NCI-H2196 treated with DMSO at 0.1 percent for 48 hours (cell line): ENCODE measurements around the gene TNK1.
"Not testable (repeated sequence)": the region's sequence is repeated elsewhere in the genome, so short reads cannot be mapped to it uniquely, and the experiment has no call there.

Experiments used
- DNase-seq: peaks from one replicate; lab custom pipeline; 2025; ENCODE audit not compliant: unreplicated experiment; lab: John Stamatoyannopoulos, UW

The TNK1 gene

GRCh38 chr17:7355053-7355452, 25.8 kb upstream of the TNK1 start, which contains the start of gene TMEM95:
Gene TMEM95 (plus strand): TSS chr17:7355156. CDS start chr17:7355205, 49 bp downstream.
- DNase-seq: no peak

GRCh38 chr17:7355573-7355972, 25.3 kb upstream of the TNK1 start:
- no peak for DNase-seq

GRCh38 chr17:7356072-7356549, 24.8 kb upstream of the TNK1 start:
- peak; percentile 48 for DNase-seq

GRCh38 chr17:7356756-7357155, 24.1 kb upstream of the TNK1 start:
- no peak for DNase-seq

GRCh38 chr17:7357381-7357780, 23.5 kb upstream of the TNK1 start:
- DNase-seq: no peak

- no peak for DNase-seq
Observed at GRCh38 chr17:7361906-7362305, 19.0 kb upstream of the TNK1 start.

GRCh38 chr17:7363311-7363710, 17.6 kb upstream of the TNK1 start:
- no peak for DNase-seq

GRCh38 chr17:7365963-7366362, 14.9 kb upstream of the TNK1 start:
- not testable (repeated sequence) for DNase-seq

- DNase-seq: no peak
Observed at GRCh38 chr17:7367083-7367482, 13.8 kb upstream of the TNK1 start.

GRCh38 chr17:7367918-7368598, 12.8 kb upstream of the TNK1 start:
- no peak for DNase-seq

- not testable (repeated sequence) for DNase-seq
Observed at GRCh38 chr17:7368599-7368994, 12.3 kb upstream of the TNK1 start.

- no peak for DNase-seq
Observed at GRCh38 chr17:7369825-7370224, 11.1 kb upstream of the TNK1 start.

- DNase-seq: no peak
Observed at GRCh38 chr17:7370853-7371252, 10.0 kb upstream of the TNK1 start.

GRCh38 chr17:7374353-7374752, 6.5 kb upstream of the TNK1 start:
- no peak for DNase-seq

- no peak for DNase-seq
Observed at GRCh38 chr17:7379134-7379533, 1.8 kb upstream of the TNK1 start.

- DNase-seq: no peak
Observed at GRCh38 chr17:7380321-7380720, 568 bp upstream of the TNK1 start.

- no peak for DNase-seq
Observed at GRCh38 chr17:7382901-7383300, 2.0 kb downstream of the TNK1 start.

GRCh38 chr17:7383371-7383741, 2.5 kb downstream of the TNK1 start:
- no peak for DNase-seq

- peak; percentile 5 for DNase-seq
Observed at GRCh38 chr17:7383742-7384488, 3.0 kb downstream of the TNK1 start.

GRCh38 chr17:7384489-7385081, 3.7 kb downstream of the TNK1 start:
- DNase-seq: no peak

GRCh38 chr17:7388856-7389255, 8.0 kb downstream of the TNK1 start:
- no peak for DNase-seq
